Measurements from ENCODE around the gene FZD8. TPM values are rescaled to one million over a fixed set of nuclear protein-coding genes. Genes with fewer than 3 reads are reported as not detected.

Gene FZD8
- polyA plus RNA-seq, 1 experiment, result 0.18 TPM

DNA sequence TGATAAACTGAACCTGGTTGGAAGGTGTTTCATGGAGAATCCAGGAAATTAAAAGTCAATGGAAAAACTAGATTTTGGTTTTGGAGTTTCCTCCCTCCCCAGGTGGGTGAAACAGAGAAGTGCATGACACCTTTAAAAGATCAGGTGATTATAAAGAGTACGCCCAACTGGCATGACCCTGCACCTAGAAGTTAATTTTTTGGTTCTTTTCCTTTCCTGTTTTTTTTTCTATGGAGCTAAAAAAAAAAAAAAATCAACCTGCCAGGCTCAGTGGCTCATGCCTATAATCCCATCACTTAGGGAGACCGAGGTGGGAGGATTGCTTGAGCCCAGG is 29.0 kb downstream of the FZD8 start:
- no peak overlapping the region for H3K4me3 ChIP-seq (ENCODE audit: low read depth, low read length)
- POLR2A ChIA-PET, result no interaction called here
- TF ChIP-seq, protein P1, sequence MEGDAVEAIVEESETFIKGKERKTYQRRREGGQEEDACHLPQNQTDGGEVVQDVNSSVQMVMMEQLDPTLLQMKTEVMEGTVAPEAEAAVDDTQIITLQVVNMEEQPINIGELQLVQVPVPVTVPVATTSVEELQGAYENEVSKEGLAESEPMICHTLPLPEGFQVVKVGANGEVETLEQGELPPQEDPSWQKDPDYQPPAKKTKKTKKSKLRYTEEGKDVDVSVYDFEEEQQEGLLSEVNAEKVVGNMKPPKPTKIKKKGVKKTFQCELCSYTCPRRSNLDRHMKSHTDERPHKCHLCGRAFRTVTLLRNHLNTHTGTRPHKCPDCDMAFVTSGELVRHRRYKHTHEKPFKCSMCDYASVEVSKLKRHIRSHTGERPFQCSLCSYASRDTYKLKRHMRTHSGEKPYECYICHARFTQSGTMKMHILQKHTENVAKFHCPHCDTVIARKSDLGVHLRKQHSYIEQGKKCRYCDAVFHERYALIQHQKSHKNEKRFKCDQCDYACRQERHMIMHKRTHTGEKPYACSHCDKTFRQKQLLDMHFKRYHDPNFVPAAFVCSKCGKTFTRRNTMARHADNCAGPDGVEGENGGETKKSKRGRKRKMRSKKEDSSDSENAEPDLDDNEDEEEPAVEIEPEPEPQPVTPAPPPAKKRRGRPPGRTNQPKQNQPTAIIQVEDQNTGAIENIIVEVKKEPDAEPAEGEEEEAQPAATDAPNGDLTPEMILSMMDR (IDR thresholded peaks at IDR 0.05; ENCODE audit: insufficient read depth, low read depth, low read length), result no peak
- H3K27me3 ChIP-seq (ENCODE audit: control insufficient read depth, insufficient read depth, low read length), result peaks cover 13% of the 10 kb centered on the region
- no peak for DNase-seq (ENCODE audit: low read depth)
- CTCF ChIA-PET, result interaction anchor here (0.6 to 2.4 kb wide), 6 partner anchors 11 to 1268 kb away, joined by 3 to 9 read pairs (median 4); no protein-coding TSS in a partner anchor
- H3K36me3 ChIP-seq (ENCODE audit: control insufficient read depth, insufficient read depth, low read length), result no peaks in the 10 kb centered on the region

DNA sequence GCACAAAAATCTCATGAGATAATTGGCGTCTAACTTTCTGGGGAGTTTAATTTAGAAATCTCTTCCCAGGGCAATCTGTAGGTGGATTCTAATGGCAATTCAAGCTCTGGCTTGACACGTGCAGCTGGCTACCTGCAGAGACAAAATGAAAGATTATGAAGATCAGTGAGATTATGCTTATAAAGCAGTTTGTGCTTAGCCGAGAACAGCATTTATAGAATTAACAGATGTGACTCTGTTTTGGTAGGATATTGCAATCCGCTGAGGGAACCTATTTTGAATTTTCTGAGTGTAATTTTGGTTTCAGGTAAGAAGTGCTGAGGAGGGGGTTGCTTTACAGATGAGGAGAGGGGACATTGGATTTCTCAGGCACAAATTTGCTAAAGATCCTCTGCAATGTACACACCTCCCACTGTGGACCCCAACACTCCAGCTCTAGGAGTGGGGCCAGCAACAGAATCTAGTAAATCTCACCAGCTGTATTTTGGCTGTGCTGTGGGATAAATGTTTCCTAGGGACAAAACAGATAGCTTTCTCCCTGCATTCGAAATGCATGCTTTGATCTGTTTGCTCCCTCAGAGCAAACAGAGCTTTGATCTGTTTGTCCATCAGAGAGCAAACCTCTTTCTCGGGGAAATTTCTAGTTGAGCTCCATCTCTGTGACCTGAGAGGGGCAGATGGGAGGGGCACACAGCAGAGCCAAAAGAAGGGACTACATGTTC is 29.6 kb downstream of the FZD8 start:
- Histone ChIP-seq H3K27me3 (ENCODE audit: control insufficient read depth, insufficient read depth, low read length) (peaks cover 13% of the 10 kb centered on the region), H3K4me3 (ENCODE audit: low read depth, low read length) (no peak overlapping the region), H3K36me3 (ENCODE audit: control insufficient read depth, insufficient read depth, low read length) (no peaks in the 10 kb centered on the region)
- POLR2A ChIA-PET, result no interaction called here
- DNase-seq (ENCODE audit: low read depth), result no peak
- CTCF ChIA-PET, result interaction anchor here (0.6 to 2.4 kb wide), 7 partner anchors 10 to 558 kb away, joined by 3 to 9 read pairs (median 4); no protein-coding TSS in a partner anchor
- TF ChIP-seq, protein P1 (IDR thresholded peaks at IDR 0.05; ENCODE audit: insufficient read depth, low read depth, low read length), result no peak

DNA sequence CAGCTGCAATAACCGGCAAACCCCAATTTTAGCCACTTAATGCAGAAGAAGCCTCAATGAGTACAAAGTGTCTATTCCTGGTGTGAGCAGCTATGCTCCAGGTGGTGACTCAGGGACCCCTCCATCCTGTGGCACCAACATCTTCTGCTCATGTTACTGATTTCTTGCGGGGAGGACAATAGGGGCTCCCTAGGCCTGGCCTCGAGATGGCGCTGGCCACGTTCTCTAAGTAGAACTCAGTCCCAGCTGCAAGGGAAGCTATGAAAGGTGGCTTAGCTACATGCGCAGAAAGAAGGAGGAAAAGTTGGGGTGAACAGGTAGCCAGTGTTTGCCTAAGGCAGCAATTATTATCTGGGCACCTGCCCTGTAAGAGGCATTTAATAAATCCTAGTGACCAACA is 30.3 kb downstream of the FZD8 start:
- no peak for DNase-seq (ENCODE audit: low read depth)
- no peak overlapping the region for H3K4me3 ChIP-seq (ENCODE audit: low read depth, low read length)
- TF ChIP-seq, protein P1 (IDR thresholded peaks at IDR 0.05; ENCODE audit: insufficient read depth, low read depth, low read length), result no peak
- H3K36me3 ChIP-seq (ENCODE audit: control insufficient read depth, insufficient read depth, low read length), result no peaks in the 10 kb centered on the region
- CTCF ChIA-PET, result interaction anchor here (1.3 to 1.6 kb wide), 3 partner anchors 9 to 25 kb away, joined by 4 read pairs; no protein-coding TSS in a partner anchor
- peaks cover 16% of the 10 kb centered on the region for H3K27me3 ChIP-seq (ENCODE audit: control insufficient read depth, insufficient read depth, low read length)
- POLR2A ChIA-PET, result no interaction called here

DNA sequence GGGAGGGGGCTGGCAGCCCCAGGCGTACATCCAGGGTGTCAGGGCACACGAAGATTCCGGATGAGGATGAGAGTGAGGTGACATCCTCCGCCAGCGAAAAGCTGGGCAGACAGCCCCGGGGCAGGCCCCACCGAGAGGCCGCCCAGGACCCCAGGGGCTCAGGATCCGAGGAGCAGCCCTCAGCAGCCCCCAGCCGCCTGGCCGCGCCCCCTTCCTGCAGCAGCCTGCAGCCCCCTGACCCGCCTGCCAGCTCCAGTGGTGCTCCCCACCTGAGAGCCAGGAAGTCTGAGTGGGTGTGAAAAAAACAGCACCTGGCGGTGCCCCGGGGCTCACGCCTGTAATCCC is 33.8 kb downstream of the FZD8 start:
- peak overlapping the region; percentile 34 for H3K4me3 ChIP-seq (ENCODE audit: low read depth, low read length)
- POLR2A ChIA-PET, result no interaction called here
- CTCF ChIA-PET, result interaction anchor here (0.6 to 1.2 kb wide), 2 partner anchors 199 to 366 kb away, joined by 3 read pairs; no protein-coding TSS in a partner anchor
- TF ChIP-seq, protein P1 (IDR thresholded peaks at IDR 0.05; ENCODE audit: insufficient read depth, low read depth, low read length), result no peak
- DNase-seq (ENCODE audit: low read depth), result no peak
- H3K36me3 ChIP-seq (ENCODE audit: control insufficient read depth, insufficient read depth, low read length), result no peaks in the 10 kb centered on the region
- peaks cover 18% of the 10 kb centered on the region for H3K27me3 ChIP-seq (ENCODE audit: control insufficient read depth, insufficient read depth, low read length)

DNA sequence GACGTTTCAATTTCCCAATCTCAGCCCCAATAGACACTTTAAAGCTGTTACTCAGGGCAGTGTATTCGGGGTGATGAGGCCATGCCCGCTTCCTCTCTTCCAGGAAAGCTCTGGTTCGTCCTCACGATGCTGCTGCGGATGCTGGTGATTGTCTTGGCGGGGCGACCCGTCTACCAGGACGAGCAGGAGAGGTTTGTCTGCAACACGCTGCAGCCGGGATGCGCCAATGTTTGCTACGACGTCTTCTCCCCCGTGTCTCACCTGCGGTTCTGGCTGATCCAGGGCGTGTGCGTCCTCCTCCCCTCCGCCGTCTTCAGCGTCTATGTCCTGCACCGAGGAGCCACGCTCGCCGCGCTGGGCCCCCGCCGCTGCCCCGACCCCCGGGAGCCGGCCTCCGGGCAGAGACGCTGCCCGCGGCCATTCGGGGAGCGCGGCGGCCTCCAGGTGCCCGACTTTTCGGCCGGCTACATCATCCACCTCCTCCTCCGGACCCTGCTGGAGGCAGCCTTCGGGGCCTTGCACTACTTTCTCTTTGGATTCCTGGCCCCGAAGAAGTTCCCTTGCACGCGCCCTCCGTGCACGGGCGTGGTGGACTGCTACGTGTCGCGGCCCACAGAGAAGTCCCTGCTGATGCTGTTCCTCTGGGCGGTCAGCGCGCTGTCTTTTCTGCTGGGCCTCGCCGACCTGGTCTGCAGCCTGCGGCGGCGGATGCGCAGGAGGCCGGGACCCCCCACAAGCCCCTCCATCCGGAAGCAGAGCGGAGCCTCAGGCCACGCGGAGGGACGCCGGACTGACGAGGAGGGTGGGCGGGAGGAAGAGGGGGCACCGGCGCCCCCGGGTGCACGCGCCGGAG is 34.4 kb downstream of the FZD8 start:
- TF ChIP-seq, protein P1 (IDR thresholded peaks at IDR 0.05; ENCODE audit: insufficient read depth, low read depth, low read length), result no peak
- Histone ChIP-seq H3K4me3 (ENCODE audit: low read depth, low read length) (peak overlapping the region; percentile 34), H3K27me3 (ENCODE audit: control insufficient read depth, insufficient read depth, low read length) (peaks cover 17% of the 10 kb centered on the region), H3K36me3 (ENCODE audit: control insufficient read depth, insufficient read depth, low read length) (no peaks in the 10 kb centered on the region)
- no peak for DNase-seq (ENCODE audit: low read depth)
- POLR2A ChIA-PET, result no interaction called here
- CTCF ChIA-PET, result interaction anchor here (0.6 to 1.2 kb wide), 3 partner anchors 366 to 921 kb away, joined by 3 to 4 read pairs (median 3); no protein-coding TSS in a partner anchor
